K562 (cell line): ENCODE measurements around the gene SNX1. TPM values are rescaled to one million over a fixed set of nuclear protein-coding genes. Genes with fewer than 3 reads are reported as not detected.

Experiments
- CREB1 ChIP-seq, 2 experiments: sonication (generic) in 1 of 2; formaldehyde crosslinking in 1 of 2; IDR thresholded peaks; 2 replicates each; pipeline versions ENCODE4 v1.6.1 to v1.8.0; 2012 to 2022; ENCODE audit warnings: inconsistent platforms in 1 of 2, mild to moderate bottlenecking in 1 of 2, missing genetic modification reagents in 1 of 2, moderate library complexity in 1 of 2
- DIDO1 ChIP-seq: fragments of 450-650 bp; IDR thresholded peaks from 2 replicates; pipeline ENCODE4 v1.6.1; 2016; ENCODE audit warnings: low read depth, missing biosample characterization, missing genetic modification characterization
- DNMT1 ChIP-seq: fragments of 450-650 bp; IDR thresholded peaks from 2 replicates; pipeline ENCODE4 v1.6.1; 2016; ENCODE audit warnings: antibody characterized with exemption, mild to moderate bottlenecking
- FOXJ3 ChIP-seq: sonication (generic); formaldehyde crosslinking; IDR thresholded peaks from 2 replicates; pipeline ENCODE4 v1.4.0; 2020; ENCODE audit warnings: mild to moderate bottlenecking, missing genetic modification reagents
- HDAC8 ChIP-seq: fragments of 450-650 bp; IDR thresholded peaks from 2 replicates; pipeline ENCODE4 v1.6.1; 2016; ENCODE audit warnings: mild to moderate bottlenecking, missing genetic modification characterization, moderate library complexity, missing compliant biosample characterization
- HMGN3 ChIP-seq: IDR thresholded peaks from 2 replicates; pipeline ENCODE4 v1.6.1; 2011; ENCODE audit warnings: borderline replicate concordance, low read depth, mild to moderate bottlenecking, mixed read lengths, low read length; ENCODE audit not compliant: insufficient read length; ENCODE audit errors: extremely low read depth
- HNRNPUL1 ChIP-seq: fragments of 200-400 bp; formaldehyde crosslinking; IDR thresholded peaks from 2 replicates; pipeline ENCODE4 v1.6.1; 2017; ENCODE audit warnings: low read length
- KAT7 ChIP-seq: sonication (generic); formaldehyde crosslinking; IDR thresholded peaks from 2 replicates; pipeline ENCODE4 v1.8.0; 2022; ENCODE audit warnings: missing genetic modification reagents, mild to moderate bottlenecking, borderline replicate concordance
- MEIS2 ChIP-seq: fragments of 450-650 bp; IDR thresholded peaks from 2 replicates; pipeline ENCODE4 v1.6.1; 2014; ENCODE audit warnings: mild to moderate bottlenecking; ENCODE audit not compliant: partially characterized antibody
- MXI1 ChIP-seq: IDR thresholded peaks from 2 replicates; pipeline ENCODE4 v1.6.1; 2011; ENCODE audit warnings: low read depth, mild to moderate bottlenecking, improper control_type of control experiment, low read length
- PCBP1 ChIP-seq: fragments of 200-400 bp; formaldehyde crosslinking; IDR thresholded peaks from 2 replicates; pipeline ENCODE4 v1.6.1; 2018; ENCODE audit warnings: mild to moderate bottlenecking, low read depth, low read length; ENCODE audit not compliant: poor library complexity, severe bottlenecking
- PHB2 ChIP-seq: fragments of 450-650 bp; IDR thresholded peaks from 2 replicates; pipeline ENCODE4 v1.6.1; 2017; ENCODE audit warnings: low read depth
- PML ChIP-seq: IDR thresholded peaks from 2 replicates; pipeline ENCODE4 v1.6.1; 2012; ENCODE audit warnings: low read length, inconsistent platforms
- RAD51 ChIP-seq: fragments of 450-650 bp; IDR thresholded peaks from 2 replicates; pipeline ENCODE4 v1.7.1; 2016; ENCODE audit warnings: low read depth, mild to moderate bottlenecking, borderline replicate concordance
- RCOR1 ChIP-seq, 2 experiments: IDR thresholded peaks; 2 replicates each; pipeline ENCODE4 v1.6.1; 2012; ENCODE audit warnings: low read depth in 2 of 2, low read length in 2 of 2, borderline replicate concordance in 1 of 2, improper control_type of control experiment in 1 of 2
- SMAD3 ChIP-seq: fragments of 450-650 bp; formaldehyde crosslinking; conservative IDR thresholded peaks from 2 replicates; pipeline ENCODE4 v1.4.0; 2020; ENCODE audit warnings: mild to moderate bottlenecking
- ZBED1 ChIP-seq: IDR thresholded peaks from 2 replicates; pipeline ENCODE4 v1.6.1; 2014
- ZBTB1 ChIP-seq: sonication (generic); formaldehyde crosslinking; IDR thresholded peaks from 2 replicates; pipeline ENCODE4 v1.8.1; 2023; ENCODE audit warnings: missing genetic modification reagents, low read depth, mild to moderate bottlenecking, borderline replicate concordance
- ZNF174 ChIP-seq: fragments of 250-450 bp; sonication (Bioruptor Pico); IDR thresholded peaks from 2 replicates; pipeline ENCODE4 v1.4.0; 2020; ENCODE audit warnings: mild to moderate bottlenecking
- ZNF561 ChIP-seq: fragments of 450-650 bp; formaldehyde crosslinking; conservative IDR thresholded peaks from 2 replicates; pipeline ENCODE4 v1.4.0; 2020; ENCODE audit warnings: mild to moderate bottlenecking, moderate library complexity
- ZNF830 ChIP-seq: fragments of 250-450 bp; sonication (Bioruptor Pico); IDR thresholded peaks from 2 replicates; pipeline ENCODE4 v1.5.0; 2021; ENCODE audit warnings: mild to moderate bottlenecking
- polyA plus RNA-seq, 8 experiments: library from polyadenylated mRNA; depleted of rRNA in 4 of 8; stranded (reverse) in 5 of 8; unstranded in 3 of 8; fragments of >200 nt; fragmentation: Nextera tagmentation in 2 of 8; fragmentation: Illumina TruSeq in 1 of 8; extraction: Ambion mirVana in 2 of 8; extraction: Trizol in 1 of 8; gene quantifications; 2 replicates each; pipeline versions ENCODE4 v1.2.1 to v1.2.3, GENCODE V29; 2011 to 2014; ENCODE audit warnings: inconsistent platforms in 1 of 8, missing spikeins in 1 of 8
- total RNA-seq, 7 experiments: library from RNA; depleted of rRNA in 6 of 7; stranded (reverse); fragments of >200 nt in 6 of 7; fragmentation: Illumina TruSeq in 2 of 7; extraction: Trizol in 2 of 7; gene quantifications; 2 replicates each; pipeline versions ENCODE4 v1.2.1 to v1.2.3, GENCODE V29; 2011 to 2021; ENCODE audit warnings: low replicate concordance in 1 of 7
- TF ChIP-seq, protein P1 (sequence below), 3 experiments: IDR thresholded peaks in 2 of 3; conservative IDR thresholded peaks in 1 of 3; 2 replicates each; pipeline ENCODE4 v1.5.1; 2011 to 2012; ENCODE audit warnings: low read length in 3 of 3, mild to moderate bottlenecking in 3 of 3, control low read depth in 2 of 3, improper control_type of control experiment in 1 of 3, inconsistent platforms in 1 of 3, low read depth in 1 of 3, mixed read lengths in 1 of 3, moderate library complexity in 1 of 3; ENCODE audit not compliant: insufficient read depth in 2 of 3
- TF ChIP-seq, protein P2 (sequence below): fragments of 200-800 bp; sonication (Bioruptor generic); IDR thresholded peaks from 2 replicates; pipeline ENCODE4 v1.6.1; 2017; ENCODE audit warnings: missing genetic modification characterization, missing compliant biosample characterization
- TF ChIP-seq, protein P3 (sequence below): sonication (generic); formaldehyde crosslinking; IDR thresholded peaks from 2 replicates; pipeline ENCODE4 v1.8.0; 2022; ENCODE audit warnings: mild to moderate bottlenecking, missing genetic modification reagents, borderline replicate concordance

The SNX1 gene
- total and polyA plus RNA-seq, 9 of the 15 experiments (the other 6 are each of a cell fraction or from before 2014, with no cell fraction given): 11.0 to 105 (median 59.9) TPM

DNA sequence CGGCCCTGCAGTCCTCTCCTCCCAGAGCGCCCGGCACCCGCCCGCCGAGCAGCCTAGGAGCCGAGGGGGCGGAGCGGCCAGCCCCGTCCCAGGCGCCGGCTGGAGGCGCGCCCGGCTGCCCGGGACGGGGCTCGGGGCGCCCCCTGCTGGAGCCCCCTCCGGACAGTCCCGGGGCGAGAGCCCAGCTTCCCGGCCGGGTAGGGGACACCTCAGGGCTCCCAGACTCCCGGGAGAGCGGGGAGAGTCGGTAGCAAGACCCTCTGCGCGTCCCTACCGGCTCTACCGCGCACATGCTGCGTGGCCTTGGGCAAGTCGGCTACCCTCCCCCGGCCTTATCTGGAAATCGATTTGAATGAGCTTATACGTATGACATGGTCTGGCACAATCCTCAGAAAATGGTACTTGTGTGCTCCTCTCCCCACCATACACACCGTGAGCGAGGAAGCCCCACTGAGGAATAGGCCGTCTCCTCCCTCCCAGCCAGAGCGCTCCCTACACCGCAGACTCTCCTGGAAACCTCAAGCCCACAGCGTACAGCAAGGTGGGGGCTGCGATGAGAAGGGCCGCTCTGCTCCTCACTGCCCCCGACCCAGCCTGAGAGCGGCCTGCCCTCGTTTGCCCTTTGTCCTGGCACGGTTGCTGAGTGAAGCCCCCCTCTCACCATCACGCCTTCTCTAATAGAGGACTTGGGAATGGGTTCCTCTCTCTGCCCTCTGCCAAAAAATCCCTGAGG lies 49.2 kb upstream of the SNX1 start, which contains the start of gene DAPK2 (continued):
- TF ChIP-seq, protein P1, sequence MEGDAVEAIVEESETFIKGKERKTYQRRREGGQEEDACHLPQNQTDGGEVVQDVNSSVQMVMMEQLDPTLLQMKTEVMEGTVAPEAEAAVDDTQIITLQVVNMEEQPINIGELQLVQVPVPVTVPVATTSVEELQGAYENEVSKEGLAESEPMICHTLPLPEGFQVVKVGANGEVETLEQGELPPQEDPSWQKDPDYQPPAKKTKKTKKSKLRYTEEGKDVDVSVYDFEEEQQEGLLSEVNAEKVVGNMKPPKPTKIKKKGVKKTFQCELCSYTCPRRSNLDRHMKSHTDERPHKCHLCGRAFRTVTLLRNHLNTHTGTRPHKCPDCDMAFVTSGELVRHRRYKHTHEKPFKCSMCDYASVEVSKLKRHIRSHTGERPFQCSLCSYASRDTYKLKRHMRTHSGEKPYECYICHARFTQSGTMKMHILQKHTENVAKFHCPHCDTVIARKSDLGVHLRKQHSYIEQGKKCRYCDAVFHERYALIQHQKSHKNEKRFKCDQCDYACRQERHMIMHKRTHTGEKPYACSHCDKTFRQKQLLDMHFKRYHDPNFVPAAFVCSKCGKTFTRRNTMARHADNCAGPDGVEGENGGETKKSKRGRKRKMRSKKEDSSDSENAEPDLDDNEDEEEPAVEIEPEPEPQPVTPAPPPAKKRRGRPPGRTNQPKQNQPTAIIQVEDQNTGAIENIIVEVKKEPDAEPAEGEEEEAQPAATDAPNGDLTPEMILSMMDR (IDR thresholded peaks at IDR 0.05 in 2 of 3, conservative IDR thresholded peaks at IDR 0.05 in 1 of 3; ENCODE audit: insufficient read depth in 2 of 3, low read depth in 1 of 3, low read length in 3 of 3): peak; percentile 76 to 91 (median 84)
- TF ChIP-seq ZNF830 (CRISPR knock-in tag) (no peak), PML (no peak), PCBP1 (no peak), CREB1 (IDR thresholded peaks at IDR 0.05) (0 out of 2 replicates have a peak, but pooled peaks have one; percentile 18), CREB1 (CRISPR knock-in tag; IDR thresholded peaks at IDR 0.05) (no peak), RCOR1 (IDR thresholded peaks at IDR 0.05; ENCODE audit: borderline replicate concordance in 1 of 2, low read depth in 2 of 2, low read length in 2 of 2) (peak in 1 of 2 experiments; percentile 71; a peak in 2 of 4 replicates), MXI1 (no peak), MEIS2 (no peak), ZBED1 (no peak), ZBTB1 (CRISPR knock-in tag) (no peak), FOXJ3 (no peak), RAD51 (no peak), KAT7 (CRISPR knock-in tag) (no peak), HNRNPUL1 (no peak), SMAD3 (CRISPR knock-in tag) (no peak), HDAC8 (tag) (no peak), HMGN3 (peak; percentile 89), ZNF174 (CRISPR knock-in tag) (no peak), DNMT1 (no peak), PHB2 (no peak), DIDO1 (tag) (no peak), ZNF561 (CRISPR knock-in tag) (no peak)
- TF ChIP-seq, protein P2, sequence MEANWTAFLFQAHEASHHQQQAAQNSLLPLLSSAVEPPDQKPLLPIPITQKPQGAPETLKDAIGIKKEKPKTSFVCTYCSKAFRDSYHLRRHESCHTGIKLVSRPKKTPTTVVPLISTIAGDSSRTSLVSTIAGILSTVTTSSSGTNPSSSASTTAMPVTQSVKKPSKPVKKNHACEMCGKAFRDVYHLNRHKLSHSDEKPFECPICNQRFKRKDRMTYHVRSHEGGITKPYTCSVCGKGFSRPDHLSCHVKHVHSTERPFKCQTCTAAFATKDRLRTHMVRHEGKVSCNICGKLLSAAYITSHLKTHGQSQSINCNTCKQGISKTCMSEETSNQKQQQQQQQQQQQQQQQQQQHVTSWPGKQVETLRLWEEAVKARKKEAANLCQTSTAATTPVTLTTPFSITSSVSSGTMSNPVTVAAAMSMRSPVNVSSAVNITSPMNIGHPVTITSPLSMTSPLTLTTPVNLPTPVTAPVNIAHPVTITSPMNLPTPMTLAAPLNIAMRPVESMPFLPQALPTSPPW (CRISPR knock-in tag): peak; percentile 47; the same call in 1 of the 2 replicates
- TF ChIP-seq, protein P3, sequence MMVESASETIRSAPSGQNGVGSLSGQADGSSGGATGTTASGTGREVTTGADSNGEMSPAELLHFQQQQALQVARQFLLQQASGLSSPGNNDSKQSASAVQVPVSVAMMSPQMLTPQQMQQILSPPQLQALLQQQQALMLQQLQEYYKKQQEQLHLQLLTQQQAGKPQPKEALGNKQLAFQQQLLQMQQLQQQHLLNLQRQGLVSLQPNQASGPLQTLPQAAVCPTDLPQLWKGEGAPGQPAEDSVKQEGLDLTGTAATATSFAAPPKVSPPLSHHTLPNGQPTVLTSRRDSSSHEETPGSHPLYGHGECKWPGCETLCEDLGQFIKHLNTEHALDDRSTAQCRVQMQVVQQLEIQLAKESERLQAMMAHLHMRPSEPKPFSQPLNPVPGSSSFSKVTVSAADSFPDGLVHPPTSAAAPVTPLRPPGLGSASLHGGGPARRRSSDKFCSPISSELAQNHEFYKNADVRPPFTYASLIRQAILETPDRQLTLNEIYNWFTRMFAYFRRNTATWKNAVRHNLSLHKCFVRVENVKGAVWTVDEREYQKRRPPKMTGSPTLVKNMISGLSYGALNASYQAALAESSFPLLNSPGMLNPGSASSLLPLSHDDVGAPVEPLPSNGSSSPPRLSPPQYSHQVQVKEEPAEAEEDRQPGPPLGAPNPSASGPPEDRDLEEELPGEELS (CRISPR knock-in tag): no peak
